Hepatocyte (in vitro differentiated cells): Measurements from ENCODE around the gene OTOR. TPM values are rescaled to one million over a fixed set of nuclear protein-coding genes. Genes with fewer than 3 reads are reported as not detected.
A peak's percentile ranks its signal among the peaks of the same experiment; 100 is the strongest.

ENCODE experiments used
- DNase-seq: peaks from one replicate; pipeline ENCODE4 v3.0.0-alpha.2; 2016; ENCODE audit warnings: low spot score
- H2AFZ ChIP-seq: fragments of 200-600 bp; sonication (generic); 2 replicates; pipeline ENCODE4 v1.6.0; 2016; ENCODE audit warnings: antibody characterized with exemption, mild to moderate bottlenecking
- H3K27ac ChIP-seq: fragments of 200-600 bp; sonication (generic); 2 replicates; pipeline ENCODE4 v1.5.1; 2016; ENCODE audit warnings: mild to moderate bottlenecking
- H3K27me3 ChIP-seq: fragments of 200-600 bp; sonication (generic); 2 replicates; pipeline ENCODE4 v1.6.1; 2016
- H3K36me3 ChIP-seq: fragments of 200-600 bp; sonication (generic); replicated peaks from 2 replicates; pipeline ENCODE4 v1.5.1; 2016; ENCODE audit warnings: low read depth; ENCODE audit not compliant: insufficient read depth
- H3K4me1 ChIP-seq: fragments of 200-600 bp; sonication (generic); 2 replicates; pipeline ENCODE4 v1.5.1; 2016; ENCODE audit warnings: mild to moderate bottlenecking, moderate library complexity; ENCODE audit not compliant: insufficient read depth
- H3K4me2 ChIP-seq: fragments of 200-600 bp; sonication (generic); 2 replicates; pipeline ENCODE4 v1.6.0; 2016
- H3K4me3 ChIP-seq: fragments of 200-600 bp; sonication (generic); 2 replicates; pipeline ENCODE4 v1.5.1; 2016; ENCODE audit warnings: mild to moderate bottlenecking
- H3K79me2 ChIP-seq: fragments of 200-600 bp; sonication (generic); 2 replicates; pipeline ENCODE4 v1.6.0; 2017; ENCODE audit warnings: mild to moderate bottlenecking
- H3K9me2 ChIP-seq: fragments of 200-600 bp; sonication (generic); replicated peaks from 2 replicates; pipeline ENCODE4 v1.6.0; 2017; ENCODE audit warnings: mild to moderate bottlenecking; ENCODE audit not compliant: insufficient read depth
- H3K9me3 ChIP-seq: fragments of 200-600 bp; sonication (generic); 2 replicates; pipeline ENCODE4 v1.5.1; 2016; ENCODE audit warnings: low read depth, mild to moderate bottlenecking
- H4K20me1 ChIP-seq: fragments of 200-600 bp; sonication (generic); 2 replicates; pipeline ENCODE4 v1.6.0; 2016; ENCODE audit warnings: mild to moderate bottlenecking; ENCODE audit not compliant: insufficient read depth, poor library complexity, severe bottlenecking
- CTCF ChIP-seq: fragments of 200-600 bp; sonication (generic); IDR thresholded peaks from 2 replicates; pipeline ENCODE4 v1.5.1; 2016; ENCODE audit warnings: antibody characterized with exemption, mild to moderate bottlenecking; ENCODE audit not compliant: poor library complexity
- EZH2 ChIP-seq: fragments of 200-600 bp; sonication (generic); IDR thresholded peaks from 2 replicates; pipeline ENCODE4 v1.6.1; 2016; ENCODE audit warnings: antibody characterized with exemption, mild to moderate bottlenecking, borderline replicate concordance
- EZH2phosphoT487 ChIP-seq: fragments of 200-600 bp; sonication (generic); IDR thresholded peaks from one replicate; pipeline ENCODE4 v1.6.1; 2018; ENCODE audit warnings: antibody characterized with exemption, mild to moderate bottlenecking, low read depth, moderate library complexity; ENCODE audit not compliant: unreplicated experiment, severe bottlenecking
- WGBS: methylation state at CpG from one replicate; pipeline ENCODE4 v1.1.6; 2016; ENCODE audit warnings: low lambda C conversion rate; ENCODE audit errors: missing lambda C conversion rate; 5-methylcytosine and 5-hydroxymethylcytosine counted together
- polyA plus RNA-seq: library from polyadenylated mRNA; unstranded; fragments of >200 nt; fragmentation: Nextera tagmentation; extraction: Ambion mirVana; gene quantifications from 2 replicates; pipeline ENCODE4 v1.2.1, GENCODE V29; 2016
- total RNA-seq: library from RNA; depleted of rRNA; stranded (reverse); fragments of >200 nt; gene quantifications from 2 replicates; pipeline ENCODE4 v1.2.3, GENCODE V29; 2014

OTOR gene
- total and polyA plus RNA-seq, 2 experiments from 2014 or later, result 0.37 TPM; not detected in 1

- Histone ChIP-seq H3K9me3 (no peaks in the 10 kb centered on the region), H3K27ac (peak within 1 kb of the TSS; percentile 97), H3K4me2 (peak within 1 kb of the TSS; percentile 92), H2AFZ (peak within 1 kb of the TSS; percentile 99), H3K27me3 (peaks cover 22% of the 10 kb centered on the region), H3K4me3 (peak within 1 kb of the TSS; percentile 86), H3K79me2 (peaks cover 44% of the 10 kb centered on the region), H3K9me2 (no peaks in the 10 kb centered on the region), H3K4me1 (peaks cover 15% of the 10 kb centered on the region), H3K36me3 (no peaks in the 10 kb centered on the region), H4K20me1 (peaks cover 7% of the 10 kb centered on the region)
- DNase-seq, result peak; percentile 97
- 5% methylated on average over 57 of the region's 57 CpGs for WGBS
- no peak for TF ChIP-seq CTCF
- no peak for TF ChIP-seq EZH2
- no peak for TF ChIP-seq EZH2phosphoT487
These were observed 18.3 kb upstream of the OTOR start, which contains the start of gene SNRPB2 for GRCh38 chr20:16729565-16730460. Gene SNRPB2 (plus strand): TSS chr20:16730026. CDS start chr20:16731703, 1,677 bp downstream.

GRCh38 chr20:16732506-16733152, 15.5 kb upstream of the OTOR start:
- no peak for TF ChIP-seq EZH2phosphoT487
- no peak for TF ChIP-seq EZH2
- TF ChIP-seq CTCF, result no peak
- H3K27ac ChIP-seq, result no peak overlapping the region
- H3K9me2 ChIP-seq, result no peaks in the 10 kb centered on the region
- H4K20me1 ChIP-seq, result peaks cover 13% of the 10 kb centered on the region
- no peak overlapping the region for H2AFZ ChIP-seq
- peaks cover 44% of the 10 kb centered on the region for H3K79me2 ChIP-seq
- H3K36me3 ChIP-seq, result no peaks in the 10 kb centered on the region
- 95% methylated on average over 4 of the region's 4 CpGs for WGBS
- peaks cover 12% of the 10 kb centered on the region for H3K27me3 ChIP-seq
- H3K4me2 ChIP-seq, result no peak overlapping the region
- H3K4me1 ChIP-seq, result peaks cover 15% of the 10 kb centered on the region
- no peaks in the 10 kb centered on the region for H3K9me3 ChIP-seq
- DNase-seq, result no peak
- no peak overlapping the region for H3K4me3 ChIP-seq

- WGBS, result 90% methylated on average over 6 of the region's 6 CpGs
These were observed 7.6 kb upstream of the OTOR start for GRCh38 chr20:16740365-16741072.

More at GRCh38 chr20:16740365-16741072, 7.6 kb upstream of the OTOR start:
- TF ChIP-seq EZH2 (no peak), EZH2phosphoT487 (no peak), CTCF (no peak)
- no peak overlapping the region for H3K27ac ChIP-seq
- DNase-seq, result no peak
- no peak overlapping the region for H2AFZ ChIP-seq
- no peaks in the 10 kb centered on the region for H3K9me3 ChIP-seq
- H4K20me1 ChIP-seq, result peaks cover 6% of the 10 kb centered on the region
- no peaks in the 10 kb centered on the region for H3K79me2 ChIP-seq
- H3K4me1 ChIP-seq, result no peaks in the 10 kb centered on the region
- no peak overlapping the region for H3K4me3 ChIP-seq
- no peaks in the 10 kb centered on the region for H3K9me2 ChIP-seq
- H3K27me3 ChIP-seq, result no peaks in the 10 kb centered on the region
- no peaks in the 10 kb centered on the region for H3K36me3 ChIP-seq
- no peak overlapping the region for H3K4me2 ChIP-seq
